ENCODE data around the gene POU2F3.

DNA sequence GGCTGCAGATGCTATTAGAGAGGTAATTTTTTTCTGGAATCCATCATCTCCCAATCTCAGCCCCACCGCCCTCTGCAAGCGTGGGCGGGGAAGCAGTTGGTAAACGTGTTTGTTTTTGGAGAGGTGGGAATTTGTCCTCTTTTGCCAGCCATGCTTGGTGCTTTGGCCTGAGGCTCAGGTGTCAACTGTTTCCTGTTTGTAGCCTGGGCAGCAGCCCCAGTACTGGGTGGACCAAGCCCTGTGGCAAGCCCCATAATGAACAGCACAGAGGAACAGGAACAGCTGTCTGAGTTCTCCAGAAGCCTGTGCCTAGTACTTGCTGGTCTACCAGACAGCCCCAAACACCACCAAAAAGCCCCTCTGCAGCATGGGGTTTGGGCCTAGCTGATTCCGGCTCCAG lies 39.6 kb downstream of the POU2F3 start:
- TF ChIP-seq, protein P1, sequence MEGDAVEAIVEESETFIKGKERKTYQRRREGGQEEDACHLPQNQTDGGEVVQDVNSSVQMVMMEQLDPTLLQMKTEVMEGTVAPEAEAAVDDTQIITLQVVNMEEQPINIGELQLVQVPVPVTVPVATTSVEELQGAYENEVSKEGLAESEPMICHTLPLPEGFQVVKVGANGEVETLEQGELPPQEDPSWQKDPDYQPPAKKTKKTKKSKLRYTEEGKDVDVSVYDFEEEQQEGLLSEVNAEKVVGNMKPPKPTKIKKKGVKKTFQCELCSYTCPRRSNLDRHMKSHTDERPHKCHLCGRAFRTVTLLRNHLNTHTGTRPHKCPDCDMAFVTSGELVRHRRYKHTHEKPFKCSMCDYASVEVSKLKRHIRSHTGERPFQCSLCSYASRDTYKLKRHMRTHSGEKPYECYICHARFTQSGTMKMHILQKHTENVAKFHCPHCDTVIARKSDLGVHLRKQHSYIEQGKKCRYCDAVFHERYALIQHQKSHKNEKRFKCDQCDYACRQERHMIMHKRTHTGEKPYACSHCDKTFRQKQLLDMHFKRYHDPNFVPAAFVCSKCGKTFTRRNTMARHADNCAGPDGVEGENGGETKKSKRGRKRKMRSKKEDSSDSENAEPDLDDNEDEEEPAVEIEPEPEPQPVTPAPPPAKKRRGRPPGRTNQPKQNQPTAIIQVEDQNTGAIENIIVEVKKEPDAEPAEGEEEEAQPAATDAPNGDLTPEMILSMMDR (conservative IDR thresholded peaks at IDR 0.05; ENCODE audit: low read depth, low read length), result no peak
- TF ChIP-seq EZH2 (IDR thresholded peaks at IDR 0.05; ENCODE audit: low read length, unreplicated experiment), result no peak
- TF ChIP-seq EZH2phosphoT487 (IDR thresholded peaks at IDR 0.05; ENCODE audit: borderline replicate concordance, low read length), result no peak
